ENCODE measurements around the gene KANSL1. TPM values are rescaled to one million over a fixed set of nuclear protein-coding genes. Genes with fewer than 3 reads are reported as not detected.

The KANSL1 gene
- total and polyA plus RNA-seq, 9 of the 15 experiments (the other 6 are each of a cell fraction or from before 2014, with no cell fraction given) = 3.6 to 55.4 (median 31.8) TPM

GRCh38 chr17:46035112-46035818 lies 158.0 kb downstream of the KANSL1 start:
- peak; percentile 49 for TF ChIP-seq RFX1 (IDR thresholded peaks at IDR 0.05)
- TF ChIP-seq THRB (CRISPR knock-in tag; conservative IDR thresholded peaks at IDR 0.05) = no peak
- no peak for TF ChIP-seq GTF2A2 (tag; IDR thresholded peaks at IDR 0.05)
- ChIA-PET CTCF (ENCODE audit: low intra/inter-chr PET ratio) (no interaction called here), POLR2A (interaction anchor here (0.6 to 1.5 kb wide), 7 partner anchors 9 to 1584 kb away, joined by 3 to 5 read pairs (median 4); no protein-coding TSS in a partner anchor)
- Histone ChIP-seq H3K36me3 (ENCODE audit: control insufficient read depth, insufficient read depth, low read length) (peaks cover 100% of the 10 kb centered on the region), H3K9me3 (replicated peaks; ENCODE audit: control insufficient read depth, insufficient read depth, low read depth, low read length) (no peaks in the 10 kb centered on the region), H4K20me1 (replicated peaks; ENCODE audit: control insufficient read depth, insufficient read depth, low read length) (no peaks in the 10 kb centered on the region), H3K79me2 (ENCODE audit: control insufficient read depth, insufficient read depth, low read length) (no peaks in the 10 kb centered on the region), H2AFZ (ENCODE audit: low read depth, low read length) (no peak overlapping the region), H3K9ac (ENCODE audit: insufficient read depth in 1 of 2, low read depth in 2 of 2, low read length in 2 of 2) (no peak overlapping the region), H3K4me3 (no peak overlapping the region), H3K27ac (ENCODE audit: extremely low read depth, low read depth, low read length) (no peak overlapping the region), H3K27me3 (ENCODE audit: control insufficient read depth in 2 of 2, insufficient read depth in 2 of 2, low read length in 2 of 2) (no peaks in the 10 kb centered on the region; a peak in 1 of 5 replicates), H3K4me1 (replicated peaks in 1 of 2; ENCODE audit: control insufficient read depth in 2 of 2, insufficient read depth in 2 of 2, low read length in 2 of 2) (peaks cover 0 to 3% of the 10 kb centered on the region in 2 experiments; a peak in 1 of 5 replicates), H3K4me2 (ENCODE audit: insufficient read depth, low read length) (no peak overlapping the region), H3K9me1 (ENCODE audit: control insufficient read depth, insufficient read depth, low read length) (no peaks in the 10 kb centered on the region)
- ATAC-seq (no peak), DNase-seq (ENCODE audit: extremely low read depth in 1 of 4, low spot score in 3 of 4) (no peak), FAIRE-seq (no peak)
- intact Hi-C loops (cut with micrococcal nuclease) = no loop called here
- 82% methylated on average over 3 of the region's 3 CpGs for WGBS (ENCODE audit: insufficient coverage, low coverage, missing lambda C conversion rate)
- BruUV-seq (replicated peaks) = no TSS peak
- in situ Hi-C loops (cut with MboI) = no loop called here

DNA sequence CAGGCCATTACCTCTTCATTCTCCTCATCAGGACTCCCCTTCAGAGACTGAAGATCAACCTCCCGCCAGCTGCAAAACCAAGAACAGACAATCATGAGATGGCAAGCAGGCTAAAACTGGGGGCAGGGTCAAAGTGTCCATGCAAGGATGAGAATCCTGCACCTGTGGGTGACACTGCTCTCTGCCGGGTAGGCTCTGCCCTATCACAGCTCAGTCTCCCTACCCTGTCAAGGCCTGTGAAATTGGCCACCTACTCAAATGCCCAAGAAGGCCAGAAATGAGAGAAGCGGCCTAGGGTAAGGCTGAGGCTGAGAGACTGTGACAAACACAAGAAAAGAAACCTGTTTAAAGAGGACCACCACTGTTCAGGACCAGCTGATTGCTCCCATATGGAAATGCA lies 159.8 kb downstream of the KANSL1 start:
- Histone ChIP-seq H3K9me1 (ENCODE audit: control insufficient read depth, insufficient read depth, low read length) (no peaks in the 10 kb centered on the region), H3K27ac (ENCODE audit: extremely low read depth, low read depth, low read length) (no peak overlapping the region), H3K9ac (ENCODE audit: insufficient read depth in 1 of 2, low read depth in 2 of 2, low read length in 2 of 2) (no peak overlapping the region), H3K4me3 (no peak overlapping the region), H4K20me1 (replicated peaks; ENCODE audit: control insufficient read depth, insufficient read depth, low read length) (no peaks in the 10 kb centered on the region), H3K27me3 (ENCODE audit: control insufficient read depth in 2 of 2, insufficient read depth in 2 of 2, low read length in 2 of 2) (no peaks in the 10 kb centered on the region; a peak in 1 of 5 replicates), H3K79me2 (ENCODE audit: control insufficient read depth, insufficient read depth, low read length) (no peaks in the 10 kb centered on the region), H3K36me3 (ENCODE audit: control insufficient read depth, insufficient read depth, low read length) (peaks cover 96% of the 10 kb centered on the region), H2AFZ (ENCODE audit: low read depth, low read length) (no peak overlapping the region), H3K9me3 (replicated peaks; ENCODE audit: control insufficient read depth, insufficient read depth, low read depth, low read length) (no peaks in the 10 kb centered on the region), H3K4me2 (ENCODE audit: insufficient read depth, low read length) (no peak overlapping the region), H3K4me1 (replicated peaks in 1 of 2; ENCODE audit: control insufficient read depth in 2 of 2, insufficient read depth in 2 of 2, low read length in 2 of 2) (peaks cover 0 to 3% of the 10 kb centered on the region in 2 experiments; a peak in 1 of 5 replicates)
- WGBS (ENCODE audit: insufficient coverage, low coverage, missing lambda C conversion rate) = 95% methylated on average over 3 of the region's 3 CpGs
- ChIA-PET CTCF (ENCODE audit: low intra/inter-chr PET ratio) (no interaction called here), POLR2A (interaction anchor here (0.7 to 1.4 kb wide), 4 partner anchors 8 to 46 kb away, joined by 3 read pairs; no protein-coding TSS in a partner anchor)
- intact Hi-C loops (cut with micrococcal nuclease) (no loop called here), in situ Hi-C loops (cut with MboI) (no loop called here)
- ATAC-seq = no peak
- no TSS peak for BruUV-seq (replicated peaks)
- FAIRE-seq = no peak
- no peak for DNase-seq (ENCODE audit: extremely low read depth in 1 of 4, low spot score in 3 of 4)
- no peak for TF ChIP-seq ZNF780A (CRISPR knock-in tag; IDR thresholded peaks at IDR 0.05)
- TF ChIP-seq, protein P1, sequence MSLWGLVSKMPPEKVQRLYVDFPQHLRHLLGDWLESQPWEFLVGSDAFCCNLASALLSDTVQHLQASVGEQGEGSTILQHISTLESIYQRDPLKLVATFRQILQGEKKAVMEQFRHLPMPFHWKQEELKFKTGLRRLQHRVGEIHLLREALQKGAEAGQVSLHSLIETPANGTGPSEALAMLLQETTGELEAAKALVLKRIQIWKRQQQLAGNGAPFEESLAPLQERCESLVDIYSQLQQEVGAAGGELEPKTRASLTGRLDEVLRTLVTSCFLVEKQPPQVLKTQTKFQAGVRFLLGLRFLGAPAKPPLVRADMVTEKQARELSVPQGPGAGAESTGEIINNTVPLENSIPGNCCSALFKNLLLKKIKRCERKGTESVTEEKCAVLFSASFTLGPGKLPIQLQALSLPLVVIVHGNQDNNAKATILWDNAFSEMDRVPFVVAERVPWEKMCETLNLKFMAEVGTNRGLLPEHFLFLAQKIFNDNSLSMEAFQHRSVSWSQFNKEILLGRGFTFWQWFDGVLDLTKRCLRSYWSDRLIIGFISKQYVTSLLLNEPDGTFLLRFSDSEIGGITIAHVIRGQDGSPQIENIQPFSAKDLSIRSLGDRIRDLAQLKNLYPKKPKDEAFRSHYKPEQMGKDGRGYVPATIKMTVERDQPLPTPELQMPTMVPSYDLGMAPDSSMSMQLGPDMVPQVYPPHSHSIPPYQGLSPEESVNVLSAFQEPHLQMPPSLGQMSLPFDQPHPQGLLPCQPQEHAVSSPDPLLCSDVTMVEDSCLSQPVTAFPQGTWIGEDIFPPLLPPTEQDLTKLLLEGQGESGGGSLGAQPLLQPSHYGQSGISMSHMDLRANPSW (CRISPR knock-in tag; IDR thresholded peaks at IDR 0.05) = no peak
- no peak for TF ChIP-seq MTA1 (IDR thresholded peaks at IDR 0.05; ENCODE audit: borderline replicate concordance)
- no peak for TF ChIP-seq NR4A1 (CRISPR knock-in tag; IDR thresholded peaks at IDR 0.05)
- TF ChIP-seq NR4A1 (tag; IDR thresholded peaks at IDR 0.05) = no peak
- TF ChIP-seq ETS1 (conservative IDR thresholded peaks at IDR 0.05; ENCODE audit: control insufficient read depth, low read depth, low read length) = no peak
- no peak for TF ChIP-seq PHF21A (IDR thresholded peaks at IDR 0.05; ENCODE audit: borderline replicate concordance, low read depth)

Data from K562 (cell line).